CD14-positive monocyte (primary cell): ENCODE results near the gene GRID1. TPM values are rescaled to one million over a fixed set of nuclear protein-coding genes. Genes with fewer than 3 reads are reported as not detected.

Experiments used
- DNase-seq, 3 donors: peaks; one replicate each; pipeline ENCODE4 v3.0.0-alpha.2; 2011 to 2022
- H2AFZ ChIP-seq: 2 replicates; pipeline ENCODE4 v1.6.0; 2012; ENCODE audit warnings: mild to moderate bottlenecking, low read depth, low read length, inconsistent platforms; ENCODE audit not compliant: insufficient read depth, poor library complexity, severe bottlenecking
- H3K27ac ChIP-seq, 2 donors: 1 replicate in 1 of 2; 2 replicates in 1 of 2; pipeline ENCODE4 v1.5.1; 2012 to 2013; ENCODE audit warnings: low read length in 2 of 2, control low read depth in 1 of 2, inconsistent platforms in 1 of 2, low read depth in 1 of 2, mild to moderate bottlenecking in 1 of 2
- H3K27me3 ChIP-seq, 2 donors: one replicate each; pipeline versions ENCODE4 v1.6.0 to v1.6.1; 2011 to 2013; ENCODE audit warnings: low read length in 2 of 2; ENCODE audit not compliant: control insufficient read depth in 2 of 2, insufficient read depth in 2 of 2
- H3K36me3 ChIP-seq, 2 donors: replicated peaks in 1 of 2; 1 replicate in 1 of 2; 2 replicates in 1 of 2; pipeline versions ENCODE4 v1.5.1 to v1.6.1; 2012 to 2013; ENCODE audit warnings: low read length in 2 of 2, control low read depth in 1 of 2, inconsistent platforms in 1 of 2, mild to moderate bottlenecking in 1 of 2; ENCODE audit not compliant: insufficient read depth in 2 of 2, control insufficient read depth in 1 of 2
- H3K4me1 ChIP-seq, 2 donors: 1 replicate in 1 of 2; 2 replicates in 1 of 2; pipeline versions ENCODE4 v1.5.1 to v1.6.1; 2012 to 2013; ENCODE audit warnings: low read length in 2 of 2, control low read depth in 1 of 2, inconsistent platforms in 1 of 2, mild to moderate bottlenecking in 1 of 2, moderate library complexity in 1 of 2; ENCODE audit not compliant: insufficient read depth in 2 of 2, control insufficient read depth in 1 of 2
- H3K4me2 ChIP-seq: replicated peaks from 2 replicates; pipeline ENCODE3; 2012; ENCODE audit warnings: low read length, moderate library complexity, mild to moderate bottlenecking; ENCODE audit not compliant: poor library complexity, severe bottlenecking; ENCODE audit errors: extremely low read depth
- H3K4me3 ChIP-seq, 3 experiments: fragments of 200-600 bp in 1 of 3; sonication (generic) in 1 of 3; replicated peaks in 1 of 3; 1 replicate in 2 of 3; 2 replicates in 1 of 3; pipeline ENCODE4 v1.5.1; 2011 to 2013; ENCODE audit warnings: low read length in 3 of 3, mild to moderate bottlenecking in 3 of 3, control low read depth in 2 of 3, low read depth in 2 of 3, inconsistent platforms in 1 of 3, moderate library complexity in 1 of 3
- H3K79me2 ChIP-seq: 2 replicates; pipeline ENCODE4 v1.6.0; 2012; ENCODE audit warnings: mild to moderate bottlenecking, control low read depth, inconsistent platforms, low read length, moderate library complexity; ENCODE audit not compliant: insufficient read depth
- H3K9ac ChIP-seq: 2 replicates; pipeline ENCODE4 v1.6.0; 2017; ENCODE audit warnings: low read length, mild to moderate bottlenecking; ENCODE audit not compliant: insufficient read depth, poor library complexity, severe bottlenecking
- H3K9me3 ChIP-seq, 2 donors: replicated peaks in 1 of 2; 1 replicate in 1 of 2; 2 replicates in 1 of 2; pipeline versions ENCODE4 v1.5.1 to v1.6.1; 2012 to 2013; ENCODE audit warnings: low read length in 2 of 2, control low read depth in 1 of 2; ENCODE audit not compliant: control insufficient read depth in 1 of 2, insufficient read depth in 1 of 2
- H4K20me1 ChIP-seq: 2 replicates; pipeline ENCODE4 v1.6.0; 2012; ENCODE audit warnings: mild to moderate bottlenecking, low read length, control low read depth, moderate library complexity; ENCODE audit not compliant: insufficient read depth
- H3K27ac Mint-ChIP-seq, 7 donors: one replicate each; pipeline ENCODE4 v1.8.0; 2020; ENCODE audit warnings: mild to moderate bottlenecking in 7 of 7, mixed read lengths in 7 of 7, moderate library complexity in 6 of 7, inconsistent platforms in 2 of 7
- H3K27me3 Mint-ChIP-seq, 3 donors: one replicate each; pipeline ENCODE4 v1.8.0; 2021 to 2022; ENCODE audit warnings: low read depth in 3 of 3, mild to moderate bottlenecking in 3 of 3, mixed read lengths in 3 of 3, moderate library complexity in 3 of 3, inconsistent platforms in 1 of 3
- H3K36me3 Mint-ChIP-seq, 2 donors: one replicate each; pipeline ENCODE4 v1.8.0; 2020; ENCODE audit warnings: mixed read lengths in 2 of 2, inconsistent platforms in 1 of 2, mild to moderate bottlenecking in 1 of 2
- H3K4me1 Mint-ChIP-seq: one replicate; pipeline ENCODE4 v1.8.0; 2020; ENCODE audit warnings: mild to moderate bottlenecking, mixed read lengths
- H3K4me3 Mint-ChIP-seq, 2 donors: one replicate each; pipeline ENCODE4 v1.8.0; 2020; ENCODE audit warnings: mild to moderate bottlenecking in 2 of 2, mixed read lengths in 2 of 2, moderate library complexity in 1 of 2
- H3K9me3 Mint-ChIP-seq, 7 donors: one replicate each; pipeline ENCODE4 v1.8.0; 2020 to 2022; ENCODE audit warnings: mixed read lengths in 7 of 7, mild to moderate bottlenecking in 6 of 7, moderate library complexity in 6 of 7, inconsistent platforms in 2 of 7
- CTCF ChIP-seq: fragments of 200-600 bp; IDR thresholded peaks from one replicate; pipeline ENCODE4 v1.8.0; 2022; ENCODE audit warnings: antibody characterized with exemption, mild to moderate bottlenecking
- WGBS: methylation state at CpG from one replicate; pipeline ENCODE4 v1.1.5; 2013; ENCODE audit warnings: missing lambda C conversion rate; ENCODE audit not compliant: insufficient coverage; 5-methylcytosine and 5-hydroxymethylcytosine counted together
- intact Hi-C, 2 donors: fragments of 100-400 bp; cut with micrococcal nuclease; formaldehyde crosslinking; loops; one replicate each; pipeline versions ENCODE4 v1.15.0 to v1.15.1; 2023
- polyA plus RNA-seq, 3 donors: library from polyadenylated mRNA; depleted of rRNA in 1 of 3; unstranded in 2 of 3; stranded (reverse) in 1 of 3; fragments of 300-500 nt in 2 of 3; fragments of >200 nt in 1 of 3; fragmentation: Illumina TruSeq in 2 of 3; gene quantifications; 1 replicate in 2 of 3; 2 replicates in 1 of 3; pipeline ENCODE4 v1.2.3, GENCODE V29; 2012 to 2021

GRID1 gene
- polyA plus RNA-seq, 3 donors = not detected

- DNase-seq = no peak
- peak overlapping the region in 1 of 7 donors; percentile 16 for H3K27ac Mint-ChIP-seq
- H3K4me3 Mint-ChIP-seq = no peak overlapping the region
- H3K36me3 Mint-ChIP-seq = no peaks in the 10 kb centered on the region
- no peaks in the 10 kb centered on the region for H3K36me3 ChIP-seq
- whole genome bisulfite sequencing = 84% methylated on average over 5 of the region's 5 CpGs
- H3K79me2 ChIP-seq = no peaks in the 10 kb centered on the region
- H2AFZ ChIP-seq = no peak overlapping the region
- H3K4me2 ChIP-seq = no peak overlapping the region
- intact Hi-C loops = no loop called here
- no peaks in the 10 kb centered on the region for H3K27me3 ChIP-seq
- no peaks in the 10 kb centered on the region for H4K20me1 ChIP-seq
- H3K4me1 ChIP-seq = peaks cover 11 to 12% of the 10 kb centered on the region in 2 donors
- peaks cover 0 to 4% of the 10 kb centered on the region in 2 donors for H3K9me3 ChIP-seq
- peaks cover 5 to 9% (median 6%) of the 10 kb centered on the region in 3 donors for H3K27me3 Mint-ChIP-seq
- H3K27ac ChIP-seq = no peak overlapping the region
- H3K9me3 Mint-ChIP-seq = peaks cover 2 to 9% (median 3%) of the 10 kb centered on the region in 7 donors
- H3K9ac ChIP-seq = no peak overlapping the region
- peaks cover 9% of the 10 kb centered on the region for H3K4me1 Mint-ChIP-seq
- no peak overlapping the region for H3K4me3 ChIP-seq
- TF ChIP-seq CTCF = no peak
These were observed 16.5 kb downstream of the GRID1 start for GRCh38 chr10:86349940-86350630.

- Mint-ChIP-seq H3K27ac (peak overlapping the region in 1 of 7 donors; percentile 16), H3K4me1 (peaks cover 6% of the 10 kb centered on the region)
- no peak overlapping the region for H3K4me2 ChIP-seq
These were observed 17.1 kb downstream of the GRID1 start for GRCh38 chr10:86349474-86349873.

More at GRCh38 chr10:86349474-86349873, 17.1 kb downstream of the GRID1 start:
- Histone ChIP-seq H3K9ac (no peak overlapping the region), H2AFZ (no peak overlapping the region), H3K36me3 (no peaks in the 10 kb centered on the region), H3K9me3 (peaks cover 0 to 4% of the 10 kb centered on the region in 2 donors), H3K27me3 (no peaks in the 10 kb centered on the region), H4K20me1 (no peaks in the 10 kb centered on the region), H3K27ac (no peak overlapping the region), H3K4me3 (no peak overlapping the region), H3K79me2 (no peaks in the 10 kb centered on the region), H3K4me1 (peaks cover 6 to 8% of the 10 kb centered on the region in 2 donors)
- Mint-ChIP-seq H3K9me3 (peaks cover 2 to 9% (median 3%) of the 10 kb centered on the region in 7 donors), H3K27me3 (peaks cover 5 to 6% (median 6%) of the 10 kb centered on the region in 3 donors), H3K36me3 (no peaks in the 10 kb centered on the region), H3K4me3 (no peak overlapping the region)
- WGBS = 8% methylated on average over 2 of the region's 3 CpGs
- no peak for TF ChIP-seq CTCF
- no peak for DNase-seq
- intact Hi-C loops = no loop called here
